ENCODE measurements around the gene PDLIM1.

Gene PDLIM1

DNA sequence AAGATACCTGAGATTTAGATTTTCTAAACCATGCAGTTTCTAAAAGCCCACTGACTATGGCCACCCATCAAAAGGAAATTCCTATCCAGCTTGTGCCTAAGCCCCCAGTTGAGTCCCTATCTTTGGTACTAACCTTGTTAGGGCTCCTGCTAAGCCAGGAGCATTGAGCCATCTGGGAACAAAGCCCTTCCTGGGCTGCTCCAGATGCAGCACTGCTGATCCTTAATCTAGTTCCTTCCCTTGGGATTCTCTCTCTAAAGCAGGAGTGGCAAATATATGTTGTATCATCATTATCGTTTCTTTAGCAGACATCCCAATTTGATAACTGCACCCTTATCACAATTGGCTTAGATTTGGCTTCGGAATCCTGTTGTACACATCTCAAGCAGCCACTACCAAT lies 24.7 kb upstream of the PDLIM1 start:
- in situ Hi-C loops (cut with MboI; ENCODE audit: low sequenced_read_pairs) = no loop called here

DNA sequence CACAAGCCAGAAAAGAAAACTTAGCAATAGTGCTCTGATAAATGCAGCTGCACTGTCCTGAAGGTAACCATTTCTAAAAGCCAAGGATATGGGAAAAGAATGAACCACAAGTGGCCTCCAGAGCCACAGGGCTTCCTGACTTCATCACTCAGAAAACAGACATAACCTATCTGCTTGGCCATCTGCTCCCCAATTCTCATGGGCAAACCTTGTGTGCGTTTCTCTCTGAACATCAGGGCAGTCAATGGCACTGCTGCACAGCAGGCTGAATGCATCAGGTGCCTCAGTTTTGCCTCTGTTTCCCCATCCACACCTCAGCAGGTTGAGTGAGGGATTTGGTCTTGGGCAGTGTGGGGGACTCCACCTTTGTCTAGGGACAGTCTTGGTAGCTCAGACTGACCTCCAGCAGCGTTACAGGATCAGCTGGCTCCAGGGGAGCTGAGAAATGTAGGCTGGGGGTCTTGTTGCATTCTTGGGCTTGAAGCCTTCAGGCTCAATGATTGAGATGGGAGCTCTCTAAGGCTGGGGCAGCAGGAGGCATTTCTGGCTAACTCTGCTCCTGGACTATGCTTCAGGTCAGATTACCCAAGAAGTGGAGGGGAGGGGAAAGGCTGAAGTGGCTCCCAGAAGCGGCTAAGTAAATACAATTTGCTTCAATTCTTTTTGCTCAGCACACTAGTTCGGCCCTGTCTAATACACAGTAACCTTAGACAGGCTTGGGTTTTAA lies 23.6 kb upstream of the PDLIM1 start:
- in situ Hi-C loops (cut with MboI; ENCODE audit: low sequenced_read_pairs) = no loop called here

DNA sequence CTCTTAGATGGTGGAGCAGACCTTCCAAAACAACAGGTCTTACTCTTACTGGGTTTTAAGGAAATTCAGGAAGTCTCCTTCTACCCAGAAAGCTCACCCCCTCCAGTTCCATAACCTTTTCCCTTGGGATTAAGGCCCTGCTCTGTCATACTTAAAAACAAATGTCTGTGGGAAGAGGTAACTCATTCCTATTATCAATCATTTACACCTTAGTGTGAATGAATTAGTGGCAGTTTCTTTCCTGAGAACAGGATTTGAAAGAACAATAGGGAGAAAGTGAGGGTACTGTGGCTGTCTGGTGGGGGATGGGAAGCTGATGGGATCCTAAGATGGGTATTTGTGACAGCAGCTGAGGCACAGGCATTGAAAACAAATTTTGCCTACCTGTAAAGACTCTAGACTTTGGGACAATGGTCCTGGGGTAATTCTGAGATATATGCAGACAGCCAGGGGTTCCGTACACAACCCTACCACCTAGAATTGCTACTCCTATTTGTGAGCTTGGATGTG lies 22.2 kb upstream of the PDLIM1 start:
- in situ Hi-C loops (cut with MboI; ENCODE audit: low sequenced_read_pairs) = no loop called here

DNA sequence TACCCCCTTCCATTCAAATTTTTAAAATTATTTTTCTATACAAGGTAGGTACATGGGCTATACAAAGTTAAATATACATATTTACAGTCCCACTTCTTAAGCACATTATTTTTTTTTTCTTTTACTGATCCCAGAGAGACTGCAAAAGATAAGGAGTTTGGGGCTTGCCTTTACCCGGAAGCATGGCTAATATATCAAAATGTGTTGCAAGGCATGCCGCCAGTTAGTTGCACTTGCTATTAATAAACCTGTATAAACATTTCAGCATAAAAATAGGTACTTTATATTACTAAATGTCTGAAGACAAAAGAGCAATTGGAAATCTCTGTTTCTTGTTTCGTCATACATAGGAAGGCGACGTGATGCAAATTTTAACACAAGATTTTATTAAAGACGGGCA lies 21.5 kb upstream of the PDLIM1 start:
- in situ Hi-C loops (cut with MboI; ENCODE audit: low sequenced_read_pairs) = no loop called here

DNA sequence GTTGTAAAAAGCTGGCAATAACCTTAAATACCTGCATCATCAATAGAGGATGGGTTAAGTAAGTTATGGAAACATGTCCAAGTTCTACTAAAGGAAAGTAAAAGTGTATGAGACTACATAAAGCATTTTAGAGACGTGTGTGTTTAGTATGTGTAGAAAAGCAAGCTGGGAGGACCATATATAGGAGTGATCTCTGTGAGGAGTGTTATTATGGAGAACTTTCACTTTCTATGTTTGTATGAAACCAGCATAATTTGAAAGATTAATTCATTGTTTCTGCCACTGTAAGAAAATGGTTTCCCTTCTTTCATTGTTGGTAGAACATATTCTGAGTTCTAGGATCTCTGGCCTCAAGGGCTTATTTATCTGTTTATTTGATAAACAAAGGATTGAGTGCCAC lies 19.2 kb upstream of the PDLIM1 start:
- in situ Hi-C loops (cut with MboI; ENCODE audit: low sequenced_read_pairs) = no loop called here

DNA sequence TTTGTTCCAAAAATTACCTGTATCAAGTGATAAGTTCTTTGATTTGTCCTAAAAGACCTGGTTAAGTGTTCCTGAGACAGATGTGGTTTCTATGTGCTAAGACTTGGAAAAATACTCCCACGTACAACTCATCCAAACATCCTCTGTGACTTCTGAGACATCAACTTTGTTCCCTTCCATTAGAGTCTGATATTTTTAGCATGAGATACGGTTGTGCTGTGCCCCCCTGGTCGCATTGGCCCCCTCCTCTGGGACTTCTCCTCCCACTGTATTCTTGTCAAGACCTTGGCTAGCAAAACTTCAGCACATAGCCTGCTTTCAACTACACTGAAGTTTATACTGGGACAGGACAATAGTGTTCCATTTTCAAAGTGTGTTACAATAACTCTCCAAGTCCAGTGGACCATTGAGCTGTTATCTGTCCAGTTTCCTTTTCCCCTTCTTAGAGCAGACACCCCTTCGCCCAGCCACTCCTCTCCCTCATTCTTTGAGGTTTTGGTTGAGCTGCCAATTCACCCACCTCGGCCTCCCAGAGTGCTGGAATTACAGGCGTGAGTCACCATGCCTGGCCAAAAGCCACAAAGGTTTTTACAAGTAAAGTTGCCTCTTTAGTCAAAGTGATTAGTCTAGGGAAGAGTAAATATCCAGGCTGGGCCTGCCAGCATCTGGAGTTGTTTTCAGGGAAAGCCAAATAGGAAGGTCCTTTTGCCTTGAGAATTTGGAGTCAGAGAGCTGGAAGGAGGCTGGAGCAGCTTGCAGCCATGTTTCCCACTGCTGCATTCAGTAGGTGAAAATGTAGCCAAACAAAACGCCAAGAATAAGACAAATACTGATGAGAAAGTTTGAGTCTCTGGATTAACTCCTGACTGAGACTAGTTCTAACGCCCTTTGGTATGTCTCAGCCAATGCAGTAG lies 17.8 kb upstream of the PDLIM1 start:
- in situ Hi-C loops (cut with MboI; ENCODE audit: low sequenced_read_pairs) = no loop called here

DNA sequence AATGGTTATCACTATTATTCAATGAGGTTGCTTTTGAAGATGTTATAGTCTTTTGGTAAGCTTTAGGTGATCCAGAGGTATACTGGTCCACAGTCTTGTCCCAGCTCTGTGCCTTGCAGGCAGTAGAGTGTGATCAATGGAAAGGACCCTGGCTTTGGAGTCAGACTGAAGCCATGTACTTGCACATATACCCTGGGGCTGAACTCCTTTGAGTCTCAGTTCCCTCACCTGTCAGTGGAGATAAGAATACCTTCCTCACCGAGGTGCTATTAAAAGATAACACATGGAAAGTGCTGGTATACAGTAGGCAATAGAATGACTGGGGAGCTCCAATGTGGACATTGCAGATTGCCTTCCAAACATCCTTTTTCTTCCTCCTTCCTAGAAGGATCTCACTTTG lies 16.0 kb upstream of the PDLIM1 start:
- in situ Hi-C loops (cut with MboI; ENCODE audit: low sequenced_read_pairs) = no loop called here

DNA sequence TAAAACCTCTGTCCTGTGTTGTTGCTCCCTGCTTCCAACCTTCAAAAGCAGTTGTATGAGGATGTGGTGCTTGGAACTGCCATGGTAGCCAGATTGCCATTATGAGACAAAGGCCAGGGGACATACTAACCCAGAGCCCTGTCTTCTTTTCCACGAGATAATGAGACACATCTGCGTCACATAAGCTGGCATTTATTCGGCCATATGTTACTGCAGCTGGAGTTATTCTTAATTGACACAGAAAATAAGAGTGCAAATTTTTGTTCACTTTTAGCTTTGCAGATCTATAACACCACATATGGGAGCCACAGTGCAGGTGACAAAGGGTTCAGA lies 15.5 kb upstream of the PDLIM1 start:
- in situ Hi-C loops (cut with MboI; ENCODE audit: low sequenced_read_pairs) = no loop called here

DNA sequence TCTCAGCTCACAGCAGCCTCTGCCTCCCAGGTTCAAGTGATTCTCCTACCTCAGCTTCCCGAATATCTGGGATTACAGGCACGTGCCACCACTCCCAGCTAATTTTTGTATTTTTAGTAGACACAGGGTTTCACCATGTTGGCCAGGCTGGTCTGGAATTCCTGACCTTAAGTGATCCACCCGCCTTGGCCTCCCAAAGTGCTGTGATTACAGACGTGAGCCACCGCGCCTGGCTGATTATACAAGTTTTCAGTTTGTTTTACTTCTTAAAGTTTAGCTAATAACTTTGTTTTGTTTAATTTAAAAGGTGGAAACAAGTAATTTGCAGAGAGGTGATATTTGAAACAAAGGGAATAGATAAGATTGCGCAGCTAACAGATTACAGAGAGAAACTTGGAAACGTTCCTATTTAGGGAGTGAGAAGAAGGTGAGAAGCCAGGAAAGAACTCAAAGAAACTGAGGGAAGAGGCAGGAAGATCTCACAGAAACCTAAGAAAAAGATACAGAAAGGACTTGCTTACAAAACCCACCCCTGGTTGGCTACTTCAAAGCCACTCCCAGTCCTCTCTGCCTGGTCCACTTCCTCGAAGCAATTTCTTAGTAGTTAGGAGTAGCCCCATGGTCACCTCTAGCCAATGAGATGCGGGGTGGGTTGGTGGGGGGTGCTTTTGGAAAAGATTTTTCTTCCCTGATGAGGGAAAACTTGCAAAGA lies 15.0 kb upstream of the PDLIM1 start:
- in situ Hi-C loops (cut with MboI; ENCODE audit: low sequenced_read_pairs) = no loop called here

DNA sequence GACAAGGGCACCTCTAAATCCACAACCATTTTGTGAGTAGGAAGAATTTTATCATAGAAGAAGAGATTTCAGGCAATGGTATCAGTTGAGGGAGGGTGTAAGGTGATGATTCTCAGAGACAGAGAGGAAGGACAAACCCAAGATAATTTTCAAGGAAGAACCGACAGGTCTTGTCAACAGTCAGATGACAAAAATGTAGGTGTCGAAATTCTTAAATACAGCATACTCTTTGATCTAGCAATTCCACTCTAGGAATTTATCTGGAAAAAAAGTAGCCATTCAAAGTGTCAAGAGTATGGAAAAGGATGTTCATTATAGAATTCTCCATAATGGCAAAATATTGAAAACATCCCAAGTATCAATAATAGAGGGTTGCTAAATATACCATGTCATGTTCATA lies 14.2 kb upstream of the PDLIM1 start:
- in situ Hi-C loops (cut with MboI; ENCODE audit: low sequenced_read_pairs) = no loop called here

DNA sequence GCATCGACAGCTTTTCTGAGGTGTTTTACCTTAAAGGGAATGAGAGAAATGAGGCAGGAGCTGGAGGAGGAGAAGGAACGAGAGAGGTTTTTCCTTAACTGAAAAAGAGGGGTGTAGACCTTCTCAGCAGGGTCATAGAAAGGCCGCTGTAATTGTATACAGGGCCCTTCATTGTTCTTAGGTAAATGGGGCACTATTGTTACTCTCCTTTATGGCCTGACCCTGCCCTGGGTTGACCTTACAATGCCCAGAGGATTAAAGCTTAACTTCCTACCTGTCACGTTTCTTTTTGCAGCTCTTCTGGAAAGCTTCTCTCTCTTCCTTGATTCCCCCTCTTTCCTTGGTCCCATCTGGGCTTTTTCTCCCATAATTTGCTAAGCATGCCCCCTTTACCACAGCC lies 13.7 kb upstream of the PDLIM1 start:
- in situ Hi-C loops (cut with MboI; ENCODE audit: low sequenced_read_pairs) = no loop called here

DNA sequence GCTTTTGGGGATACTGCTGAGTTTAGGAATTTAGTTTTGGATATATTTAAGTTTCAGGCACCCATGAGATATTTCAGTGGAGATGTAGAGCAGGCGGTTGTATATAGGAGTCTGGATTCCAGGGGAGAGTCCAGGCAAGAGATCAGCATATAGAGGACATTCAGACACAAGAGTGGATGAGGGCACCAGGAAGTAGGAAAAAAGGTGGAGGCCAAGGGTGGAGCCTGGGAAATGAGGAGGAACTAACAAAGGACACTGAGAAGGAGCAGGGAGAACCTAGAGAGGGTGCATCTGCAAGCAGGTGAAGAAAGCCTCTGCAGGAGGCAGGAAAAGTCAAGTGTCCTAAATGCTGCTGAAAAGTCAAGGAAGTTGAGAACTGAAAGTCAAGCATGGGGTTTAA lies 13.1 kb upstream of the PDLIM1 start:
- in situ Hi-C loops (cut with MboI; ENCODE audit: low sequenced_read_pairs) = no loop called here

DNA sequence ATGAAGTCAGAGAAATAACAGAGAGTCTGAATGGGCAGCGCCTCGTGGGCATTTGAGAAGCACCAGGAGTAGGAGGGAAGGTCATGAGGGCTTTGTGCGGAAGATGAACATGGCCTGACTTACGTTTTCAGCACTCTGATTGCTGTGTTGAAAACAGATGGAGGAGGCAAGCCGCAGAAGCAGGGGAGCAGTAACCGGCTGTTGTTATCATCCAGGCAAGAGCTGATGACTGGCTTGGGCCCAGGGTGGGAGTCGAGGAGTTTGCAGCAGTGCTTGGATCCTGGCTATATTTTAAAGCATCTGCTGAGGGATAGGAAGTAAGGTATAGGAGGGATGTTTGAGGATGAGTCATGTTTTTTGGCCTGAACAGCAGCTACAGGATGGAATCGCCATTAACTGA lies 12.7 kb upstream of the PDLIM1 start:
- in situ Hi-C loops (cut with MboI; ENCODE audit: low sequenced_read_pairs) = no loop called here

DNA sequence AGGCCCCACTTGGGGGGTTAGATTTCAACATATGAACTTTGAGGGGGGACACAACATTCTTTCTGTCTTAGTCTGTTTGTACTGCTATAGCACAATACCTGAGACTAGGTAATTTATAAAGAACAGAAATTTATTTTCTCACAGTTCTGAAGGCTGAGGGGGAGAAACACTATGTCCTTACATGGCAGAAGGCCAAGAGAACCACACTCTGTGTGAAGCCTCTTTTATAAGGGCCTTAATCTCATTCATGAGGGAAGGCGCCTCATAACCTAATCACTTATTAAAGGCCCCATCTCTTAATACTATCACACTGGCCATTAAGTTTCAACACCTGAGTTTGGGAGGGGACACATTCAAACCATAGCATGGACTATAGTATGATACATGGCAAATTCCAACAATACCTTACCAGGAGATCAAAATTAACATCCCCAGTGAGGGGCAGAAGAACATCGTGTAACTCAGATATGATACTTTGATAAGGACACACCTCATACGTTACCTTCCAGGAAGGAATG lies 9.3 kb upstream of the PDLIM1 start:
- in situ Hi-C loops (cut with MboI; ENCODE audit: low sequenced_read_pairs) = no loop called here

DNA sequence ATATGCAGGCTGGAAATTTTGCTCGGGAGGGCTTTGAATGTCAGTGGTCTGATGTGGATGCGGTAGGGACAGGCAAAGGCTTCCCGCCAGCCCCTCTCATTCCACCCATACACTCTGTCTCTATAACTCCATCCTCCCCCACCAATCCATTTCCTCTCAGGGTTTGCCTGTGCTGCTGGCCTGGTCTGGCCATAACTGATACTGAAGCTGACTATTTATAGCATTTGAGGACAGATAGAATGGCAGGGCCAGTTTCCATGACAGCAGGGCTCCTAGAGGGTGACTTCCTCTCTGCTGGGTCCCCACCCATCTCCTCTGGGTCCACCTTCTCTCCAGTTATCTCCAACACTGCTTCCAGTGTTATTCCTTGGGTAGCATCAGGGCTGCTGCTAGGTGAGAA lies 6.6 kb upstream of the PDLIM1 start:
- in situ Hi-C loops (cut with MboI; ENCODE audit: low sequenced_read_pairs) = no loop called here

DNA sequence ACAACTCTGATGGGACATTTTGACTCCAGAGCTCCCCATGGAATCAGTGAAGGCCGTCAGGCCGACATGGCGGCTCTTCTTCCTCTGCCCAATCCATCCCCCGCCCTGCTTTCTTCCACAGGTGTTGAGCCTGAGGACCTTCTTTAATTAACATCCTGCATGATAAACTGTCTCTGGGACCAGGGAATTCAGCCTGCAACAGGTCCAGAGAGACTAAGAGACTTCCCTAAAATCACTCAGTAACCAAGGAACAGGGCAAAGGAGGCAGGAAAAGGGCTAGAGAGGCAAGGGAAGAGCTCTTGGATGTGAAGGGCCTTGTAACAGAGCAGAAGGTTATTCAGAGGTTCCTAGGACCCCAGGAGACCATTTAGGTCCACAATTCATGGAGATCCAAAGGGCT lies 6.0 kb upstream of the PDLIM1 start:
- in situ Hi-C loops (cut with MboI; ENCODE audit: low sequenced_read_pairs) = no loop called here

DNA sequence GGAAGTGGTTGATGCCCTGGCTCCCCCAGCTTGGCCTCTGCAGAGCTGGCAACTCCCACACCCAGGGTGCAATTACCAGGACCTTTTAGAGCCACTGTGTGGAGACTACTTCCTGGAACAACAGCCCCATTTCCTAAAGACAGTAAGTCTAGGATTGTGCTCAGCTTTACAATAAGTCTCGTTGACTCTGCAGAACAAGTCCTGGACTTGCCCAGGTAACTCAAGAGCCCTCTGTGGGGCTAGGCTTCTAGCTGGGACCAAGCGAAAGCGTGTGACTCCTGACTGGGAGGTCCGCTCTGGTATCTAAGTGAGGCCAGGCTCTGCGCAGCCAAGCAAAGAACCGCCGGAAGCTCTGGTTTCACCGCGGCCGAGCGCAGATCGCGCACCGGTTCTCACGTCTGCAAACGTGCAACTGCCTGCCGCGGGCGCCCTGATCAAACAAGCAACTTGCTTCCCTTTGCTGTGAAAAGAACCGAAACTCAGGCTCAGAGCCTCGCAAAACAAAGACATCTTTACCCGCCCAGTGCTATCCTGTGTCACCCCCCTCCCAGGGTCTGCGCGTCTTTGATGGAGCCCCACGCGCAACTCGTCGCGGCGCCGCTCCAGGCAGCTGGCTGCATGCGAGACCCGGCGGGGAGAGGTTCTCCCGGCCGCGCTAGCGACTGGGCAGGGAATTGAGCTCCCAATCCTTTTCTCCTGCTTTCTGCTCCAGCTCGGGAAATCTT lies 4.4 kb upstream of the PDLIM1 start:
- in situ Hi-C loops (cut with MboI; ENCODE audit: low sequenced_read_pairs) = no loop called here

DNA sequence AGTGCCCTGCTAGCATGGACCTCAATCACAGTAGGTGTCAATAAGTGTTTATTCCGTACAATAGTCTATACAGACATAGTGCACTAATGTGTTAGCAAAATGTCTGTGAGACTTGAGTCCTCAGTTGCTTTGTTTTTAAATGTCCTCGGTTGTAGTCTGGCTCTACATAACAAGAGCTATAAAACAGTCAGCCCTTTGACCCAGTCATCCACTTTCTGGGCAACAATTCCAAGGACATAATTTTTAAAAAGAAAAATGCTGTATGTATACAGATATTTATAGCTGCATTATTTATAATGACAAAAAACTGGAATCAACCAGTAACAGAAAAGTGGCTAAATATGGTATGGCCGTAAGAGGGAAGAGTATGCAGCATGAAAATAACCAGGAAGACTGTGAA lies 2.8 kb upstream of the PDLIM1 start:
- in situ Hi-C loops (cut with MboI; ENCODE audit: low sequenced_read_pairs) = no loop called here

DNA sequence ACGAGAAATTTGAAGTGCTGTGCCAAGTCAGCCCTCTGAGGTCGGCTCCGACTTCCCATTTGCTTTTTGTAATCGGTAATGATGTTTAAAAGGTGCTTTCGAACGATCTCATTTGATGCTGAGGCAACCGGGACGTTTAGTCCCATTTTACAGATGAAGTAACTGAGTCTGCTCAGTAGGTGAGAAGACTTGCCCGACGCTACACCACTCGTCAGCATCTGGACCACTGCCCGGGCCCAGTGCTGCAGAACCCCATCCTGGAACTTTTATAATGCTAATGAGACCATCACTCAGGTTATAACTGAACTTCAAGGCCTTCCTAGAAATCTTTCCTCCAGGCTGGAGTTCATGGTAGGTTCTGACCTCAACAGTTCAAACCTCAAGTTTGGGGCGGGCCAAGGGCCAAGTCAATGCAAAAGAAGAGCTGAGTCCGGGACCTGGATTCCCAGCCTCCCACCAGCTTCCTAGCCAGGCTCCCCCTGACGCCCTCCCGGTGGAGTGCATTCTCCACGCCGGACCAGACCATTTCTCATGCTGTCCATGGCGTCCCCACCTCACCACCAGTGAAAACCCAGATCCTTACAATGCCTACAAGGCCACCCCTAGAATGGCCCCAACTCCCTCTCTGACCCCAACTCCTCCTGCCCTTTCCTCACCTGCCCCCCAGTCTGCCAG lies 699 bp upstream of the PDLIM1 start:
- in situ Hi-C loops (cut with MboI; ENCODE audit: low sequenced_read_pairs) = no loop called here

DNA sequence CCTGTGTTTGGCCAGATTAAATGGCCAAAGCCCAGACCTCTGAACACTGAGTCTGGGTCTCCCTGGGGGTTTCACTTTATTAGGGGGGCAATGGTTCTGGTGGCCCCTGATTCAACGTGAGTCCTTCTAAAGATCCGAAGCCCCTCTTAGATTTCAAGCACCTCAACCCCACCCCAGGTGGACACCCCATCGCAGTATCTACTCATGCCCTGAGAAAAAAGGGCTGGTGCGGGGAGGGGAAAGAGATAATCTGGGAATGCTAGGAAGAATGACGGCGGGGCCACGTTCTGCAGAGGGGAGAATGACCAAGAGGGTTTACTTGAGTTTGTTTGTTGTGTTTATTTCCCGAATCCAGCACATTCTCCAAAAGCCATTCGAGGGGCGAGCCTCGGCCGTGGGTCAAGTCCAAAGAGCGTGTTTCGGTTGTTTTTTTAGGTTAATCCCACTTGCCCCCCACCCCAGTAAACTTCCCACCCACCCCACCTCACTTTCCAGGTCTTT lies 832 bp downstream of the PDLIM1 start:
- in situ Hi-C loops (cut with MboI; ENCODE audit: low sequenced_read_pairs) = no loop called here
